H9 (cell line): ENCODE results near the gene ABCB11. TPM values are rescaled to one million over a fixed set of nuclear protein-coding genes. Genes with fewer than 3 reads are reported as not detected.

Experiments
- DNase-seq: peaks from one replicate; pipeline ENCODE4 v3.0.0-alpha.2; 2017
- H2AFZ ChIP-seq: one replicate; pipeline ENCODE4 v1.6.1; 2013; ENCODE audit warnings: mild to moderate bottlenecking, low read length, control low read depth, moderate library complexity
- H2AK5ac ChIP-seq: 2 replicates; pipeline ENCODE4 v1.6.1; 2013; ENCODE audit warnings: low read length, control low read depth, mixed read lengths; ENCODE audit not compliant: insufficient read length
- H2BK120ac ChIP-seq: one replicate; pipeline ENCODE4 v1.6.1; 2013; ENCODE audit warnings: low read depth, mild to moderate bottlenecking, low read length, control low read depth, inconsistent platforms; ENCODE audit not compliant: poor library complexity, severe bottlenecking
- H2BK12ac ChIP-seq: 2 replicates; pipeline ENCODE4 v1.6.1; 2013; ENCODE audit warnings: low read length, control low read depth, mixed read lengths, low read depth; ENCODE audit not compliant: insufficient read length
- H2BK15ac ChIP-seq: 2 replicates; pipeline ENCODE4 v1.6.1; 2013; ENCODE audit warnings: low read depth, low read length, control low read depth
- H2BK20ac ChIP-seq: one replicate; pipeline ENCODE4 v1.6.1; 2013; ENCODE audit warnings: low read depth, mild to moderate bottlenecking, low read length, control low read depth, inconsistent platforms; ENCODE audit not compliant: poor library complexity, severe bottlenecking
- H2BK5ac ChIP-seq: 2 replicates; pipeline ENCODE4 v1.6.1; 2013; ENCODE audit warnings: low read length, control low read depth, mixed read lengths; ENCODE audit not compliant: insufficient read length
- H3K14ac ChIP-seq: 2 replicates; pipeline ENCODE4 v1.6.1; 2013; ENCODE audit warnings: low read length, control low read depth; ENCODE audit not compliant: insufficient read depth
- H3K18ac ChIP-seq: 2 replicates; pipeline ENCODE4 v1.6.1; 2013; ENCODE audit warnings: low read depth, mild to moderate bottlenecking, mixed read lengths, low read length, control low read depth; ENCODE audit not compliant: insufficient read length
- H3K23ac ChIP-seq: 2 replicates; pipeline ENCODE4 v1.6.1; 2013; ENCODE audit warnings: low read length, control low read depth, mixed read lengths, low read depth; ENCODE audit not compliant: insufficient read length
- H3K23me2 ChIP-seq: 2 replicates; pipeline ENCODE4 v1.6.1; 2013; ENCODE audit warnings: low read depth, mild to moderate bottlenecking, mixed read lengths, low read length, control low read depth; ENCODE audit not compliant: insufficient read length, poor library complexity, severe bottlenecking
- H3K27ac ChIP-seq: 2 replicates; pipeline ENCODE4 v1.5.1; 2013; ENCODE audit warnings: low read length, control low read depth, mixed read lengths, low read depth; ENCODE audit not compliant: insufficient read length
- H3K27me3 ChIP-seq: 2 replicates; pipeline ENCODE4 v1.6.1; 2013; ENCODE audit warnings: low read length, control low read depth, inconsistent platforms; ENCODE audit not compliant: insufficient read depth
- H3K4ac ChIP-seq: 2 replicates; pipeline ENCODE4 v1.6.1; 2013; ENCODE audit warnings: low read depth, mild to moderate bottlenecking, control low read depth, inconsistent platforms, low read length, moderate library complexity
- H3K4me1 ChIP-seq: 2 replicates; pipeline ENCODE4 v1.6.1; 2013; ENCODE audit warnings: low read length, control low read depth, inconsistent platforms; ENCODE audit not compliant: insufficient read depth
- H3K4me2 ChIP-seq: 2 replicates; pipeline ENCODE4 v1.6.1; 2013; ENCODE audit warnings: low read length, control low read depth, mixed read lengths; ENCODE audit not compliant: insufficient read length, insufficient read depth
- H3K56ac ChIP-seq: 2 replicates; pipeline ENCODE4 v1.6.1; 2013; ENCODE audit warnings: low read depth, mild to moderate bottlenecking, mixed read lengths, low read length, control low read depth; ENCODE audit not compliant: insufficient read length
- H3K79me1 ChIP-seq: 2 replicates; pipeline ENCODE4 v1.6.1; 2013; ENCODE audit warnings: low read depth, mild to moderate bottlenecking, moderate library complexity, low read length, control low read depth, inconsistent platforms; ENCODE audit not compliant: insufficient read depth, poor library complexity, severe bottlenecking
- H3K79me2 ChIP-seq: 2 replicates; pipeline ENCODE4 v1.6.1; 2013; ENCODE audit warnings: low read length, control low read depth, inconsistent platforms; ENCODE audit not compliant: insufficient read depth
- H3K9ac ChIP-seq: 2 replicates; pipeline ENCODE4 v1.6.1; 2013; ENCODE audit warnings: low read length, control low read depth, mixed read lengths; ENCODE audit not compliant: insufficient read length; ENCODE audit errors: extremely low read depth
- H3K9me3 ChIP-seq: one replicate; pipeline ENCODE4 v1.6.1; 2013; ENCODE audit warnings: low read depth, low read length, inconsistent platforms; ENCODE audit not compliant: control insufficient read depth
- H3T11ph ChIP-seq: one replicate; pipeline ENCODE4 v1.6.1; 2013; ENCODE audit warnings: mild to moderate bottlenecking, low read length, control low read depth, inconsistent platforms
- H4K20me1 ChIP-seq: one replicate; pipeline ENCODE4 v1.6.1; 2013; ENCODE audit not compliant: control insufficient read depth, insufficient read length, insufficient read depth
- H4K5ac ChIP-seq: 2 replicates; pipeline ENCODE4 v1.6.1; 2013; ENCODE audit warnings: low read depth, mild to moderate bottlenecking, mixed read lengths, low read length, control low read depth; ENCODE audit not compliant: insufficient read length
- H4K8ac ChIP-seq: replicated peaks from 2 replicates; pipeline ENCODE4 v1.6.1; 2013; ENCODE audit warnings: low read length, control low read depth, mixed read lengths, low read depth; ENCODE audit not compliant: insufficient read length
- H4K91ac ChIP-seq: 2 replicates; pipeline ENCODE4 v1.6.1; 2013; ENCODE audit warnings: low read depth, mild to moderate bottlenecking, moderate library complexity, mixed read lengths, low read length, control low read depth; ENCODE audit not compliant: insufficient read length
- H3K27ac Mint-ChIP-seq, 3 experiments: 2 replicates in 2 of 3; 3 replicates in 1 of 3; pipeline ENCODE4 v1.8.0; 2020 to 2021; ENCODE audit warnings: mixed read lengths in 3 of 3, mild to moderate bottlenecking in 1 of 3, moderate library complexity in 1 of 3
- H3K27me3 Mint-ChIP-seq: 2 replicates; pipeline ENCODE4 v1.8.0; 2021; ENCODE audit warnings: low read depth, mild to moderate bottlenecking, moderate library complexity, mixed read lengths
- H3K36me3 Mint-ChIP-seq, 3 experiments: 2 replicates in 2 of 3; 3 replicates in 1 of 3; pipeline ENCODE4 v1.8.0; 2020 to 2021; ENCODE audit warnings: low read depth in 3 of 3, mixed read lengths in 3 of 3; ENCODE audit not compliant: insufficient read depth in 1 of 3
- H3K4me1 Mint-ChIP-seq, 2 experiments: 2 replicates each; pipeline ENCODE4 v1.8.0; 2020; ENCODE audit warnings: mixed read lengths in 2 of 2
- H3K4me3 Mint-ChIP-seq, 2 experiments: 2 replicates in 1 of 2; 3 replicates in 1 of 2; pipeline ENCODE4 v1.8.0; 2020 to 2021; ENCODE audit warnings: mild to moderate bottlenecking in 2 of 2, mixed read lengths in 2 of 2, moderate library complexity in 1 of 2
- H3K9me3 Mint-ChIP-seq, 2 experiments: 2 replicates in 1 of 2; 3 replicates in 1 of 2; pipeline ENCODE4 v1.8.0; 2020; ENCODE audit warnings: mild to moderate bottlenecking in 2 of 2, mixed read lengths in 2 of 2, moderate library complexity in 1 of 2
- CTCF ChIP-seq: fragments of 200-600 bp; sonication (generic); conservative IDR thresholded peaks from 3 replicates; pipeline ENCODE4 v1.8.0; 2021; ENCODE audit warnings: antibody characterized with exemption, mild to moderate bottlenecking
- WGBS: extraction: QIAGEN DNeasy Blood & Tissue Kit; methylation state at CpG from one replicate; pipeline ENCODE4 v1.1.7; 2013; ENCODE audit warnings: missing lambda C conversion rate, low lambda C conversion rate, mixed read lengths; ENCODE audit not compliant: insufficient read length; ENCODE audit errors: extremely low coverage; 5-methylcytosine and 5-hydroxymethylcytosine counted together
- total RNA-seq: library from RNA; stranded (reverse); gene quantifications from 2 replicates; pipeline ENCODE4 v1.2.1, GENCODE V29; 2021

ABCB11 gene
- total RNA-seq, 1 experiment from 2014 or later, result not detected

- H3K14ac ChIP-seq, result no peak overlapping the region
- no peak overlapping the region for H4K5ac ChIP-seq
- no peak overlapping the region for H2BK15ac ChIP-seq
- H2BK5ac ChIP-seq, result no peak overlapping the region
- H3K79me1 ChIP-seq, result no peaks in the 10 kb centered on the region
- H2AK5ac ChIP-seq, result no peak overlapping the region
- H3K4me2 ChIP-seq, result no peak overlapping the region
- H3K9me3 ChIP-seq, result no peaks in the 10 kb centered on the region
- no CpG with 5 or more reads among the region's 1 CpG for WGBS
- Mint-ChIP-seq H3K9me3 (peaks cover 13 to 14% of the 10 kb centered on the region in 2 experiments), H3K4me1 (0 out of 4 replicates have a peak, but pooled peaks cover 0 to 2% of the 10 kb centered on the region in 2 experiments), H3K27ac (no peak overlapping the region), H3K36me3 (peaks cover 0 to 11% (median 0%) of the 10 kb centered on the region in 3 experiments; a peak in 1 of 7 replicates), H3K27me3 (peaks cover under 1% of the 10 kb centered on the region), H3K4me3 (no peak overlapping the region)
- no peak overlapping the region for H3K9ac ChIP-seq
- no peak overlapping the region for H4K91ac ChIP-seq
- DNase-seq, result no peak
- no peak overlapping the region for H3T11ph ChIP-seq
- TF ChIP-seq CTCF, result no peak
- H3K4ac ChIP-seq, result no peak overlapping the region
- H3K23me2 ChIP-seq, result no peaks in the 10 kb centered on the region
- no peak overlapping the region for H2AFZ ChIP-seq
- no peak overlapping the region for H3K56ac ChIP-seq
- H2BK120ac ChIP-seq, result no peak overlapping the region
- H4K20me1 ChIP-seq, result no peaks in the 10 kb centered on the region
- H3K27me3 ChIP-seq, result no peaks in the 10 kb centered on the region
- H3K27ac ChIP-seq, result no peak overlapping the region
- no peaks in the 10 kb centered on the region for H3K4me1 ChIP-seq
- no peak overlapping the region for H3K18ac ChIP-seq
- no peak overlapping the region for H2BK12ac ChIP-seq
- no peak overlapping the region for H3K23ac ChIP-seq
- no peaks in the 10 kb centered on the region for H3K79me2 ChIP-seq
- no peak overlapping the region for H2BK20ac ChIP-seq
- no peak overlapping the region for H4K8ac ChIP-seq
Observed at GRCh38 chr2:168951871-168952270, 79.3 kb downstream of the ABCB11 start.
